Bronchial epithelial cell (primary cell): ENCODE results near the gene EEF1E1. TPM values are rescaled to one million over a fixed set of nuclear protein-coding genes. Genes with fewer than 3 reads are reported as not detected.

Experiments
- DNase-seq: peaks from one replicate; pipeline ENCODE4 v3.0.0-alpha.2; 2010; ENCODE audit warnings: low read depth
- FAIRE-seq: peaks from 2 replicates; lab custom pipeline; 2011; peaks lifted over from hg19 to GRCh38; lab: Jason Lieb, UNC
- H3K27me3 ChIP-seq: 2 replicates; pipeline ENCODE4 v1.5.1; 2011; ENCODE audit warnings: low read length; ENCODE audit not compliant: control insufficient read depth, insufficient read depth
- H3K36me3 ChIP-seq: 2 replicates; pipeline ENCODE4 v1.5.1; 2011; ENCODE audit warnings: low read length; ENCODE audit not compliant: control insufficient read depth, insufficient read depth
- H3K4me3 ChIP-seq: 2 replicates; pipeline ENCODE4 v1.5.1; 2011; ENCODE audit warnings: mild to moderate bottlenecking, low read depth, low read length, control low read depth
- CTCF ChIP-seq: IDR thresholded peaks from 2 replicates; pipeline ENCODE4 v1.5.1; 2011; ENCODE audit warnings: mild to moderate bottlenecking, moderate library complexity, low read length, control low read depth, inconsistent platforms; ENCODE audit not compliant: insufficient read depth, severe bottlenecking
- total RNA-seq: library from RNA; depleted of rRNA; stranded (reverse); fragments of >200 nt; gene quantifications from 2 replicates; pipeline ENCODE4 v1.2.1, GENCODE V29; 2014

Gene EEF1E1
- total RNA-seq, 1 donor from 2014 or later: 120 TPM

- TF ChIP-seq CTCF: no peak
- Histone ChIP-seq H3K36me3 (no peaks in the 10 kb centered on the region), H3K27me3 (no peaks in the 10 kb centered on the region), H3K4me3 (no peak overlapping the region)
- FAIRE-seq: no peak
- no peak for DNase-seq
These were observed 1.4 kb upstream of the EEF1E1 start for GRCh38 chr6:8103726-8104125.

GRCh38 chr6:8100159-8100854, 2.0 kb downstream of the EEF1E1 start:
- TF ChIP-seq CTCF: no peak
- no peak for FAIRE-seq
- no peak overlapping the region for H3K4me3 ChIP-seq
- H3K27me3 ChIP-seq: no peaks in the 10 kb centered on the region
- H3K36me3 ChIP-seq: peaks cover 6% of the 10 kb centered on the region
- no peak for DNase-seq

GRCh38 chr6:8090650-8091049, 11.7 kb downstream of the EEF1E1 start:
- H3K27me3 ChIP-seq: no peaks in the 10 kb centered on the region
- peaks cover 5% of the 10 kb centered on the region for H3K36me3 ChIP-seq
- no peak for TF ChIP-seq CTCF
- DNase-seq (no peak), FAIRE-seq (no peak)
- H3K4me3 ChIP-seq: no peak overlapping the region

- DNase-seq: no peak
- H3K36me3 ChIP-seq: peaks cover 2% of the 10 kb centered on the region
- no peak for FAIRE-seq
These were observed 13.5 kb downstream of the EEF1E1 start for GRCh38 chr6:8088886-8089285.

GRCh38 chr6:8087870-8088754, 14.2 kb downstream of the EEF1E1 start:
- no peaks in the 10 kb centered on the region for H3K27me3 ChIP-seq
- FAIRE-seq (no peak), DNase-seq (no peak)
- TF ChIP-seq CTCF: no peak
- H3K36me3 ChIP-seq: peaks cover 2% of the 10 kb centered on the region
- no peak overlapping the region for H3K4me3 ChIP-seq

More at GRCh38 chr6:8088886-8089285, 13.5 kb downstream of the EEF1E1 start:
- H3K27me3 ChIP-seq: no peaks in the 10 kb centered on the region
- no peak for TF ChIP-seq CTCF
- H3K4me3 ChIP-seq: no peak overlapping the region
